Umbilical cord (tissue), 2 donors: ENCODE data around the gene MARCHF10. TPM values are rescaled to one million over a fixed set of nuclear protein-coding genes. Genes with fewer than 3 reads are reported as not detected.
"Not testable (repeated sequence)": the region's sequence is repeated elsewhere in the genome, so short reads cannot be mapped to it uniquely, and the experiment has no call there.

ENCODE experiments used
- DNase-seq: peaks from one replicate; pipeline ENCODE4 v3.0.0-alpha.2; 2015; ENCODE audit warnings: low spot score
- total RNA-seq: library from RNA; depleted of rRNA; stranded (reverse); fragments of >200 nt; gene quantifications from one replicate; pipeline ENCODE4 v1.2.3, GENCODE V29; 2014; ENCODE audit warnings: low replicate concordance; ENCODE audit not compliant: insufficient read depth

The MARCHF10 gene, protein sequence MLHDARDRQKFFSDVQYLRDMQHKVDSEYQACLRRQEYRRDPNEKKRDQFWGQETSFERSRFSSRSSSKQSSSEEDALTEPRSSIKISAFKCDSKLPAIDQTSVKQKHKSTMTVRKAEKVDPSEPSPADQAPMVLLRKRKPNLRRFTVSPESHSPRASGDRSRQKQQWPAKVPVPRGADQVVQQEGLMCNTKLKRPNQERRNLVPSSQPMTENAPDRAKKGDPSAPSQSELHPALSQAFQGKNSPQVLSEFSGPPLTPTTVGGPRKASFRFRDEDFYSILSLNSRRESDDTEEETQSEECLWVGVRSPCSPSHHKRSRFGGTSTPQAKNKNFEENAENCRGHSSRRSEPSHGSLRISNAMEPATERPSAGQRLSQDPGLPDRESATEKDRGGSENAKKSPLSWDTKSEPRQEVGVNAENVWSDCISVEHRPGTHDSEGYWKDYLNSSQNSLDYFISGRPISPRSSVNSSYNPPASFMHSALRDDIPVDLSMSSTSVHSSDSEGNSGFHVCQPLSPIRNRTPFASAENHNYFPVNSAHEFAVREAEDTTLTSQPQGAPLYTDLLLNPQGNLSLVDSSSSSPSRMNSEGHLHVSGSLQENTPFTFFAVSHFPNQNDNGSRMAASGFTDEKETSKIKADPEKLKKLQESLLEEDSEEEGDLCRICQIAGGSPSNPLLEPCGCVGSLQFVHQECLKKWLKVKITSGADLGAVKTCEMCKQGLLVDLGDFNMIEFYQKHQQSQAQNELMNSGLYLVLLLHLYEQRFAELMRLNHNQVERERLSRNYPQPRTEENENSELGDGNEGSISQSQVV
- 0.96 TPM for total RNA-seq

DNA sequence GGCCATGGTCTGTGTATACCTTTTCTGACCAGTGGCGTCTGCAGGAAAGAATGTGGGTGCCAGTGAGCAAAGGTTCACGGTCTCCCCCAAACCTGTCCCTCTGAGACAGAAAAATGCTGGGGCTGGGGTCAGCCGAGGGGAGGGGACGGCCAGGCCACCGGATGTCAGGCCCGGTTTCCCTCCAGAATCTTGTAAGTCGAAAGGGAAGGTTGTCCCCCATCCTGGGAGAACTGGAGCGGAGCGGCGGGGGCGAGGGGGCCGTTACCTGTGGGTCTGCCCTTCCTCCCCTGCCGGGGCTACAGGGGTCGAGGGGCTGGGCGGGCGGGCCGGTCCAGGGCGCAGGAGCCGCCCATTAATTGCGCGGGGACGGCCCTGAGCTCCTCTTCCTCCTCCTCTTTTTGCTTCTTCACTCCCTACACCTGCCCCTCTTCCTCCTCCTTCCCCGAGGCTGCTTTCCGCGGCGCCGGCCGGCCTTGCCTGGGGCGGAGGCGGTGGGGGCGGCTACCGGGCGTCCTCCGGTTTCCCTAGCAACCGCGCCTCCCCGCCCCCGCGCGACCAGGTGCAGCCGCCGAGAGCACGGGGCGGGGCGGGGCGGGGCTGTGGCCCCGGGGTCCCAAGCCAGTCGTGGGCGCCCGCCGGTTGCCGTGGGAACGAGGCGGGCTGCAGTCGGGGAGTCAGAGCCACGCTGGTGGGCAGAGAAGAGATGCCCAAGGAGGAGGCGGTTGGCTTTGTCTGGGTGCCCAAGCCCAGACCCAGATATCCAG is at the start of gene MARCHF10:
Gene MARCHF10 (minus strand): TSS at position 503 of the 764 bp plus-strand sequence. CDS start 6,579 bp downstream, outside the sequence.
- DNase-seq, result no peak

DNA sequence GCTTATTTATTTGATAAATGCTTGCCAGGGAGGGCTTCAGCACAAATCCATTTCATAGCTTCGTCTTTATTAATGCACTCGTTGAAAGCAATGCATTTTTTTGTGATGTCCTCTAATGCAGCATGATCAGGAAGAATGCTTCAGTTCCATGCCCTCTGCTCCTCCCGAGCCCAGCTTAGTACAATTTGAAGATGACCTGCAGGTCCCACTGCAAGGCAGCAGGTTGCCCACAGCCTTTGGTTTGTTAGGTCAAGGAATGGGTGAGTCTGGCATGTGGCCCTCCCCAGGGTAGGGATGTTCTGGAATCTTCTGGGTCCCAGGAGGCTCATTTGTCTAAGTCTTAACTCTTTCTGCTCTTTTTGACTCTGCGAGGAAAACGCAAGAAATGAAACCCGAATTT is 49.4 kb upstream of the MARCHF10 start:
- no peak for DNase-seq

DNA sequence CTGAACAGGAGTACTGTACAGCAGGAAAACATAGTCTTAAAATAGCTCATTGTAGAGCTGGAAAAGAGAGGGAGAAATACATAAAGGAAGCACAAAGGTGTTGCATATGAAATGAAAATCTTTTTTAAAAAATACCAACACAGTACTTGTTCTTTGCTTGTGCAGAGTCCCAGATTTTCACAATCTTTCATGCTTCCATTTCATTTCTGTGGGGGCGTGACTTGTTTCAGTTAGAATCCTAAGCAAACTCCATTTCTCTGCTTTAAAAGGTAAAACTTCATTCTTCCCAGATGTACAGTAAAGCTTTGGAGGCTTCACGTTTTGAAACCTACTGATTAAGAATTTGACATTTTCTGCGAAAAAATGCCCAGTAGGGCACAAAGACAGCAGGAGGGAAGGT is 48.5 kb upstream of the MARCHF10 start:
- no peak for DNase-seq

DNA sequence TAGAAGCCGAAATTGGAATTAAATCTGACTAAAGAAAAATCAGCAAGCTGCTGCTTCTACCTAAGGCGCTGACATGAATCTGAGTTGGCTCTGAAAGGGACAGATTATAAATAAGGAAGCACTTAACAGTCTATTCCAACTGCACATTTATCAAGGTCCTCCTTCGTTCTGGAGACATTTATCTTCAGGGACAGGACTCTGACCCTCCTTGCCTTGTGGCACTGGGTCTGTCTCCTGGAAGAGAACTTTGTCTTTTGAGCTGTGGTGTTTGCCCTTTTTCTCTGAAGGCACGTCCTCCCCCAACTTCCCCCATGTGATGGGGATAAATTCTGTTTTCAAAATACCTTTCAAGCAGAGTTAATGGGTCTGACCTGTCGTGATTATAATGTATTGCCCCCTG is 47.0 kb upstream of the MARCHF10 start:
- no peak for DNase-seq

DNA sequence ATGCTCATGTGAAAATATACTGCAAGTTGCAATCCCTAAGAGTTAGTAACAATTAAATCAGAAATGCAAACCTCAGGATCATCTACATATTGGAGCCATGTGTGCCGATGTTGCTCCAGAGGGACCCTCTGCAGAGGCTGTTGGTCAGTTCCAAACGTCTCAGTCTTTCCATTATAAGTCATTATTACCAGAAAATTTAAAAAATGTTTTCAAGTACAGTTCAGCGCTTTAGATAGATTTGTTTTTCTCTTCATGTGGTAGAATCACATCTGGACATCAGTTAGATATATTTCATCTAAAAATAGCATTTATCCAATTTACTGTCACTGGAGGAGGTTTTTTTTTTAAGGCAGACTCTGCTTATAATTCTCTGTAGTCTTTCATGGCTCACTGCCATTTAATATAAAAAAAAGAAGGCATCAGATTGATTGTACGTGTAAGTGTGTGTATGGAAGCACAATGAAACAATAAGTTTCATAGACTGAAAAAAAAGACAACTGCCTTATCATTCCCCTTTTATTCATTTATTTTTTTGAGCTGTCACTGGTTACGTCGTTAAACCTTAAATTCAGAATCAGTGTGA is 46.1 kb upstream of the MARCHF10 start:
- peak; percentile 25 for DNase-seq

DNA sequence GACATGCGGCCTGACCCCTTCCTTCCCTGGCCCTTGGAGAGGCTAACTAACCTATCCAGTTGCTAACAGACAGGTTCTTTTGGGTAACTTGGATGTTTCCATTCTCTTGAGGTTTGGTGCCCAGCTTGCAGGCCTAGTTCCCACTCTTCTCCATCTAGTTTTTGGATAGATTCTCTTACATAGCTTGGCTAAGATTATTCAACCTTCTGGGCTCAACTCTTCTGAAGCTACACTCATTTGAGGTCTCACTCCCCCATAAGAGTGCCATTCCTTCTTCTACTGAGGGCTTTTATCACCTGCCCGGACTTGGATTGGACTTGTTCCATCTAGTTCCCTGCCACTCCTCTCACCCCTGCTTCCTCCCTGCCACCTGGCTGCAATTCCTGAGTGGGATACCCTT is 44.1 kb upstream of the MARCHF10 start:
- DNase-seq, result no peak

DNA sequence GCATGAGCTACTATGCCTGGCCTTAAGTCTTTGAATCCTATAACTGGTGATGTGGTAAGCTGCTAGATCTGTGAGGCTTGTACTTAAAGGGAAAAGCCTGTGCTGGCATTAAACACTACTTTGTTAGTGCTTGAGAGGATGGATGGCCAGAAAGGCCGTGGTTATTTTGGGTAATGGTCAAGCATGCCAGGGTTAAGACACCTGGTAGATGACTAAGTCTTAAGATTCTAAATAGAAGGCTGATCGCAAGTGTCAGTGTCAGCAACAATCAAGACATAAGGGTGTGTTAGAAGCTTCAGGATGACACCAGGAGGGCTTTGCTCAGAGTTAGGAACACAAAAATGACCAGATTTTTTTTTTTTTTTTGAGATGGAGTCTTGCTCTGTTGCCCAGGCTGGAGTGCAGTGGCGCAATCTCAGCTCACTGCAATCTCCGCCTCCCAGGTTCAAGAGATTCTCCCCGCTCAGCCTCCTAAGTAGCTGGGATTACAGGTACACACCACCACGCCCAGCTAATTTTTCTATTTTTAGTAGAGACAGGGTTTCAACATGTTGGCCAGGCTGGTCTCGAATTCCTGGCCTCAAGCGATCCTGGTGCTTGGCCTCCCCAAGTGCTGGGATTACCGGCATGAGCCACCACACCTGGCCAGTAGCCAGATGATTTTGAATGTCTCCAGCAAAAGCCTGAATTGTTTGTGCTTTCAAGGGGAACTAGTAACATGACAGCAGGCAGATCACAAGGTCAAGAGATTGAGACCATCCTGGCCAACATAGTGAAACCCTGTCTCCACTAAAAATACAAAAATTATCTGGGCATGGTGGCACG is 41.7 kb upstream of the MARCHF10 start:
- not testable (repeated sequence) for DNase-seq

DNA sequence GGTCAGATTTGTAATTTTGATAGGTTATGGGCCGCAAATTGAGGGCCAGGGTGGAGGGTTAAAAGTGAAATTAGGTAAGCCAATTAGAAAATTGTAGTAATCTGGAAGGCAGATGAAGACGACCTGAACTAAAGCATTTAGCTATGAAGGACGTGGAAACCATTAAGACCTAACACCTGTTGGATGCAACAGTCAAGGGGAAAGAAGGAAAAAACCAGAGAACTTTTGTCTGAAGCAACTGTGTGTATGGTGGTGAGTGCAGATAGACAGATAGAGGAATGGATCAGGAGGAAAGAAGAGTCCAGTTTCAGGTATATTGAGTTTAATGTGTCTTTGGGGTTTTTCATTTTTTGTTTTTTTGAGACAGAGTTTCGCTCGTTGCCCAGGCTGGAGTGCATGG is 40.2 kb upstream of the MARCHF10 start:
- no peak for DNase-seq

DNA sequence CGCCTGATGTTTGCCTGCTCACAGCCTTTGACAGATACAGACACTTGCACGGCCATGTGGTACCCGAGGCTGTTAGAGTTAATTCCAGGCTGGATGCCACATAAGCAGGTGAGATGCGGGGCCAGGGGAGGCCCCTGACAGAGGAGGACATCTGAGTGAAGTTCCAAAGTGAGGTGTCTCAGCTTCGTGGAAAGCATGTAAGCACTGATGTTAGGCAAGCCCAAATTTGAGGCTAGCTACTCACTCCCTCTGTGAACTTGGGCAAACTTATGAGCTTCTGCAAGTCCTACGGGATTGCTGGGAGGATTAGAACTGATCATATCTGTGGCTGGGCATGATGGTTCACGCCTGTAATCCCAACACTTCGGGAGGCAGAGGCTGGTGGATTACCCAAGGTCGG is 39.3 kb upstream of the MARCHF10 start:
- DNase-seq, result no peak

DNA sequence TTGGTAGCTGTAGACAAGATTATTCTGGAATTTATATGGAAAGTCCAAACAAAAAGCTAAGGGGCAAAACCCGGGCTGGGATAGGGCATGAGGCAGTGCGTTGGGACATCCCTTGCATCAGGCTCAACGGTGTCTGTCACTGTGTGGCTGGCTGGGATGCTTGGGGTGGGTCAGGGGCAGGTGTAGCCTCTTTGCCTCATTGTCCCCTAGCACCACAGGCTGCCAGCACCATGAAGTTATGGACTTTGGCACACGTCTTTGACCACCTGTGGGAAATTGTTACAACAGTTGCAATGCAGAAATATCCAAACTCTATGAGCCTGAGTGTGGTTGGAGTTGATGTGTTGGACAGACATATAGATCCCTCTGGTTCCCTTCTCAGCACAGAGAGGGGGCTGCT is 32.8 kb upstream of the MARCHF10 start:
- no peak for DNase-seq

DNA sequence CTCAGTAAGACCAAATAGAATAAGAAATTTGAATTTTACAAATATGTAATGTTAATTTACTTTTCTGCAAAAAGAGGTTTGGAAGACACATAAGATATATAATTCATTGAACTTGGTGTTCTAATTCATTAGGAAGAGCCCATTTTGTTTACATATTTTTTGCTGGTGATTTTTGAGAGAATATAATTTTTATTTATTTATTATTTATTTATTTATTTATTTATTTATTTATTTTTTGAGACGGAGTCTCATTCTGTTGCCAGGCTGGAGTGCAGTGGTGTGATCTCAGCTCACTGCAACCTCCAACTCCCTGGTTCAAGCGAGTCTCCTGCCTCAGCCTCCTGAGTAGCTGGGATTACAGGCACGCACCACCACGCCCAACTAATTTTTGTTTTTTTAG is 25.7 kb upstream of the MARCHF10 start:
- not testable (repeated sequence) for DNase-seq

DNA sequence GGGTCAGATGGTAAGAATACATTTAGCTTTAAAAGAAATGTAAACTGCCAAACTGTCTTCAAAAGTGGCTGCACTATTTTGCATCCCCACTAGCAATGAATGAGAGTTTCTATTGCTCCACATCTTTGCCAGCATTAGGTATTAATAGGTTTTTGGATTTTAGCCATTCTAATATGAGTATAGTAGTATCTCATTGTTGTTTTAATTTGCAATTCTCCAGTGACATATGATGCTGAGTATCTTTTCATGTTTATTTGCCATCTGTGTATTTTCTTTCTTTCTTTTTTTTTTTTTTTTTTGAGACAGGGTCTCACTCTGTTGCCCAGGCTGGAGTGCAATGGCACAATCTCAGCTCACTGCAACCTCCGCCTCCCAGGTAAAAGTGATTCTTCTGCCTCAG is 24.3 kb upstream of the MARCHF10 start:
- DNase-seq, result no peak

DNA sequence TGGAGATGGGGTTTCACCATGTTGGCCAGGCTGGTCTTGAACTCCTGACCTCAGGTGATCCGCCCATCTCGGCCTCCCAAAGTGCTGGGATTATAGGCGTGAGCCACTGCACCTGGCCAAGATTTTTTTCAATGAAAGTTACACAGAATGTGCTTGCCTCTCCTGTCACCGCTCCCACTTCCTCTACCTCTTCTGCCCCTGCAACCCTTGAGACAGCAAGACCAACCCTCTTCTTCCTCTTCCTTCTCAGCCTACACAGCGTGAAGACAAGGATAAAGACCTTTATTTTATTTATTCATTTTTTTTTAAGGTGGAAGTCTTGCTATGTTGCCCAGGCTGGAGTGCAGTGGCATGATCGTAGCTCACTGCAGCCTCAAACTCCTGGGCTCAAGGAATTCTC is 23.0 kb upstream of the MARCHF10 start:
- not testable (repeated sequence) for DNase-seq

DNA sequence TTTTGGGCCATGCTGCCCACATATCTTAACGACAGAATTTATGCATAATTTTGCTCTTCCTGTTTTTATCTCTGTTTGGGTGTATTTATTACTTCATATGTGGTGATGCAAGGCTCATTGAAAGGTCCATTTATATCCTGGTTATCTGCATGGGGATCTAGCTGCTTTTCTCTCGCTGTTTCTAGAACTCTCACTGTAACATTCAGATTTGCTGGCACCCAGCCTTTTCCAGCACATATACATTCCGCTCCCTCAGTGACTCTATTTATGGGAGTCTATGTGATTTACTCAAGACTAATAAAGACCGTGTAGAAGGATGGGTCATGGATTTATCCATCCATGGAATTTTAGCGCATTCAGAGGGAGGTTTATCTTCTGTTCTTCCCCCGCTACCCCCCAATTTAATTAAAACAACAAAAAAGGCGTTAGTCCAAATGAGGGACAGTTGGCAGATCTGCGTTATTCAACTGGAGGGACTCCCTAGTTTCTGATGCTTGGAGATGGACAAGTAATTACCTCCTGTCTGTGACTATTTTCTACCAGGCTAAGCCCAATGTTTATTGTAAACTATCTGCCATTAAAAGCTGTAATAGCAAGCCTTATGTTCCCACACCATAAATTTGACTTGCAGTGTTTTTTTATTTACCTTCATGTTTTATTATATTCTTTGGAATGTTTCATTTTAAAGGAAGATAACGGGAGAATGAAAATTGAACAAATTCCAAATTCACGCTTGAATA is 19.8 kb upstream of the MARCHF10 start:
- peak; percentile 79 for DNase-seq

DNA sequence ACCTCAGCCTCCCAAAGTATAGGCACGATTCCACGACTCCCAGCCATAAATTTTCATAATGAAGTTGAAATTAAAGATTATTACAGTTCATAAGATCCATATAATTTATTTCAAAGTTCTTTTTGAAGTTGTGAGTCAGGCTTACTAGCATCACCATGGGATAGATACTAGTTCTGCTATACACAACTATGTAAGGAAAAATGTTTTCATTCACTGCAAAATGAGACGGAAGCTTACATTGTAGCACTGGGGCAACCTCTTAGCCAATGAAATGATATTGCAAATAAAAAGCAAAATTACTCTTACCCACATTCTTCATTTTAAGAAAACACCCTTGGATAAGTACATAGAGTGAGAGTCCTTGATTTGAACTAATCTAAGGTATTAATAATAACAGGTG is 18.8 kb upstream of the MARCHF10 start:
- DNase-seq, result no peak

DNA sequence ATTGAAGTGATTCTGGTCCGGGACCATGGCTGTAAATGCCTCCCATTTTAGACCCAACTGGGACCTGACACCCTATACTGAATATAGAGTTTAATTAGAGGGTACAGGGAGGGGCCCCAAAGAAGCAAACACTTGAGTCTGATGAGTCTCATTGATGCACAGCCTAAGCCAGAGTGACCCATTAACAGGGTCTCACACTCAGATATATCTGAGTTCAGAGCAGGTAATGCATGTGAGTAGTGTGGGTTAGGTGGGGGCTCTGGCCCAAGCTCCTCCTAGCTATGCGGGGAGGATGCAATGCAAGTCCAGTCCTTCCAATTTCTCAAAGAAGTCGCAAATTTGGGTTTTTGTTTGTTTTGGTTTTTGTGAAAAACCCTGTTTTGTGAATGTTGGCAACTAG is 17.1 kb upstream of the MARCHF10 start:
- no peak for DNase-seq

DNA sequence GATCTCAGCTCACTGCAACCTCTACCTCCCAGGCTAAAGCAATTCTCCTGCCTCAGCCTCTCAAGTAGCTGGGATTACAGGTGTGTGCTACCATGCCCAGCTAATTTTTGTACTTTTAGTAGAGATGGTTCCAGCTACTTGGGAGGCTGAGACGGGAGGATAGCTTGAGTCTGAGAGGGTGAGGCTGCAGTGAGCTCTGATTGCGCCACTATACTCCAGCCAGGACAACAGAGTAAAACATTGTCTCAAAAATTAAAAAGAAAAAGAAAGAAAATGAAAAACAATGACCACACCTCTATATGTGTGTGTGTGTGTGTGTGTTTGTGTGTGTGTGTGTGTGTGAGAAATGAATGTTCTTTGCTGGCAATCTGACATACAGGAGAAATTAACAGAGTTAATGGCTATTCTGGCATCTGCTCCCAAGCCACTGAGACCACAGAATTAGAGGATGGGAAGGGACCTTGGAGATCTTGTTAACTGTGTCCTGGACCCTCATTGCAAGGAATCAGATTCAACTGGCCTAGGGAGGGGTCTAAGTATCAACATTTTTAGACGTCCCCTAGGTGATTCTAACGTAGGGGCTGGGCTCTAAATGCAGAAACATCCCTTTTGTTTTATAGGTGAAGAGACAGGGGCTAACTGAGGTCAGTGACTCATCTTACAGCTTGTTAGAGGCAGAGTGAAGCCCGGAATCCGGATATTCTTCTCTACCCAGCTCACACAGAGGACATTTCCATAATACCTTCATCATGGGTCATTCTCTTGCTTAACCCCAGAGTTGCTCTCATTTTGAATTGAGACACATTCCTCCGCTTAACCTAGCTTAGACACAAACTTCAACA is 16.4 kb upstream of the MARCHF10 start:
- peak; percentile 55 for DNase-seq

DNA sequence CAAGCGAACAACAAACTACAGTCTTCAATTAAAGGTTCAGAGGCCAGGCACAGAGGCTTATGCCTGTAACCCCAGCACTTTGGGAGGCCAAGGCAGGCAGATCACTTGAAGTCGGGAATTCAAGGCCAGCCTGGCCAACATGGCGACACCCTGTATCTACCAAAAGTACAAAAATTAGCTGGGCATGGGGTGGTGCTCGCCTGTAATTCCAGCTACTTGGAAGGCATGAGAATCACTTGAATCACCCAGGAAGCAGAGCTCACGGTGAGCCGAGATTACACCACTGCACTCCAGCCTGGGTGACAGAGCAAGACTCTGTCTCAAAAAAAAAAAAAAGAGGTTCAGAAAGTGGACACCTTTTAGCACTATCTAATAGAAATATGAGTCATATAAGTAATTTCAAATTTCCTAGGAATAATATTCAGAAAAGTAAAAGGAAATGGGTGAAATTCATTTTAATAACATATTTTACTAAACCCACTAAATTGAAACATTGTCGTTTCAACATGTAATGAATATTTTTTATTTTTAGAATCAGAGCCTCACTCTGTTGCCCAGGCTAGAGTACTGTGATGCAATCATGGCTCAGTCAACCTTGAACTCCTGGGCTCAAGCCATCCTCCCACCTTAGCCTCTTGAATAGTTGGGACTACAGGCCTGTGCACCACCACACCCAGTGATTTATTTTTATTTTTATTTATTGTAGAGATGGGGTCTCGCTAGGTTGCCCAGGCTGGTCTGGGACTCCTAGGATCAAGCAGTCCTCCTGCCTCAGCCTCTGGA is 15.2 kb upstream of the MARCHF10 start:
- no peak for DNase-seq
